Measurements from ENCODE around the gene PGLYRP4. TPM values are rescaled to one million over a fixed set of nuclear protein-coding genes. Genes with fewer than 3 reads are reported as not detected.
"Not testable (repeated sequence)": the region's sequence is repeated elsewhere in the genome, so short reads cannot be mapped to it uniquely, and the experiment has no call there.

The PGLYRP4 gene
- total RNA-seq, 2 experiments from 2014 or later = not detected

DNA sequence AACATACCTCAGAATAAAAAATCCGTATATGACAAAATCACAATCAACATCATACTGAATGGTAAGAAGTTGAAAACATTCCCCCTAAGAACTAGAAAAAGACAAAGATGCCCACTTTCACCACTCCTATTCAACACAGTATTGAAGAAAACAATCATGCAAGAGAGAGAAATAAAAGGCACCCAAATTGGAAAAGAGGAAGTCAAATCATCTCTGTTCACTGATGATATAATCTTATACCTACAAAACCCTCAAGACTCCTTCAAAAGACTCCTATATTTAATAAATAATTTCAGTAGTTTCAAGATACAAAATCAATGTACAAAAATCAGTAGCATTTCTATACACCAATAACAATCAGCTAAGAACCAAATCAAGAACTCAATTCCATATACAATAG, 14.7 kb downstream of the PGLYRP4 start:
- Mint-ChIP-seq H3K9me3 (peaks cover 4% of the 10 kb centered on the region), H3K36me3 (ENCODE audit: low read depth) (no peaks in the 10 kb centered on the region), H3K27me3 (peaks cover 4% of the 10 kb centered on the region), H3K4me1 (ENCODE audit: low read depth) (no peaks in the 10 kb centered on the region), H3K4me3 (no peak overlapping the region), H3K27ac (no peak overlapping the region)
- DNase-seq = no peak
- ATAC-seq = no peak
- intact Hi-C loops (cut with micrococcal nuclease) = no loop called here
- POLR2A ChIA-PET = no interaction called here
- TF ChIP-seq, protein P1, sequence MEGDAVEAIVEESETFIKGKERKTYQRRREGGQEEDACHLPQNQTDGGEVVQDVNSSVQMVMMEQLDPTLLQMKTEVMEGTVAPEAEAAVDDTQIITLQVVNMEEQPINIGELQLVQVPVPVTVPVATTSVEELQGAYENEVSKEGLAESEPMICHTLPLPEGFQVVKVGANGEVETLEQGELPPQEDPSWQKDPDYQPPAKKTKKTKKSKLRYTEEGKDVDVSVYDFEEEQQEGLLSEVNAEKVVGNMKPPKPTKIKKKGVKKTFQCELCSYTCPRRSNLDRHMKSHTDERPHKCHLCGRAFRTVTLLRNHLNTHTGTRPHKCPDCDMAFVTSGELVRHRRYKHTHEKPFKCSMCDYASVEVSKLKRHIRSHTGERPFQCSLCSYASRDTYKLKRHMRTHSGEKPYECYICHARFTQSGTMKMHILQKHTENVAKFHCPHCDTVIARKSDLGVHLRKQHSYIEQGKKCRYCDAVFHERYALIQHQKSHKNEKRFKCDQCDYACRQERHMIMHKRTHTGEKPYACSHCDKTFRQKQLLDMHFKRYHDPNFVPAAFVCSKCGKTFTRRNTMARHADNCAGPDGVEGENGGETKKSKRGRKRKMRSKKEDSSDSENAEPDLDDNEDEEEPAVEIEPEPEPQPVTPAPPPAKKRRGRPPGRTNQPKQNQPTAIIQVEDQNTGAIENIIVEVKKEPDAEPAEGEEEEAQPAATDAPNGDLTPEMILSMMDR (IDR thresholded peaks at IDR 0.05) = no peak
- CTCF ChIA-PET = no interaction called here

DNA sequence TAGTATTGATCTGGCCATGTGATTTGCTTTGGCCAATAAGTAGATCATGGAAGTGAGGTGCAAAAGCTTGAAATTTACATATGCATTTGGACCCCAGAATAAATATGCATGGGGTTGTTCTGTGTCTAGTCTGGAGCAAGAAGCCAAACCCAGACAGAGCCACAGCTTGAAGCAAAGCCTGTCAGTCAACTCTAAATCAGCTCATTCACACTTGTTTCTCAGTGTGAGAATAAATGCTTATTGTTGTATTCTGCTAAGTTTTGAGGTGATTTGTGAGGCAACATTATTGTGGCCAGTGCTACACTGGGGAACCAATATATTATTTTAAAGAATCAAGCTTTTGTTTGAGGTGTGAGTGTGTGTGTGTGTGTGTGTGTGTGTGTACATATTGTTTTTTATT, 23.7 kb downstream of the PGLYRP4 start:
- ChIA-PET POLR2A (no interaction called here), CTCF (interaction anchor here (1.2 kb wide), 1 partner anchor 28 kb away, joined by 4 read pairs; no protein-coding TSS in a partner anchor)
- H3K27ac Mint-ChIP-seq = no peak overlapping the region
- H3K36me3 Mint-ChIP-seq (ENCODE audit: low read depth) = no peaks in the 10 kb centered on the region
- H3K4me1 Mint-ChIP-seq (ENCODE audit: low read depth) = no peaks in the 10 kb centered on the region
- intact Hi-C loops (cut with micrococcal nuclease) = no loop called here
- TF ChIP-seq, protein P1 (IDR thresholded peaks at IDR 0.05) = no peak
- H3K4me3 Mint-ChIP-seq = no peak overlapping the region
- ATAC-seq (no peak), DNase-seq (no peak)
- H3K27me3 Mint-ChIP-seq = peaks cover 4% of the 10 kb centered on the region
- peaks cover 11% of the 10 kb centered on the region for H3K9me3 Mint-ChIP-seq

DNA sequence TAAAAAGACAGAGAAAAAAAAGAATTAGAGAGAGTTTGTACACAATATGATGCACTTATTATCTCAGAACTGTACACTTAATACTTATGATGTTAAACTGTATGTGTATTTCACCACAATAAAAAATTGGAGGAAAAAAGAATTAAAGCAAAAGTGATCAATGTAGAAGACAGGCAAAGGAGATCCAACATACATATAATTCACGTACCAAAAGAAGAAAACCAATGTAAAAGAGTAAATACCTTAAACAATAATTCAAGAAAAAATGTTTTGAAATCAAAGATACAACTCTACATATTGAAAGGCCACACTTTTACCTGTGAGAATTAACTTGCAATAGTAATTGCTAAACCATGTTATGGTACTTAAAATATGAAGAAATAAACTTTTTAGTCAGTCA, 26.1 kb downstream of the PGLYRP4 start:
- CTCF ChIA-PET = interaction anchor here (1.0 kb wide), 2 partner anchors 34 to 40 kb away, joined by 3 read pairs; no protein-coding TSS in a partner anchor
- Mint-ChIP-seq H3K9me3 (peaks cover 9% of the 10 kb centered on the region), H3K36me3 (ENCODE audit: low read depth) (no peaks in the 10 kb centered on the region), H3K4me3 (no peak overlapping the region), H3K27me3 (peaks cover 7% of the 10 kb centered on the region), H3K4me1 (ENCODE audit: low read depth) (no peaks in the 10 kb centered on the region), H3K27ac (no peak overlapping the region)
- DNase-seq (no peak), ATAC-seq (no peak)
- POLR2A ChIA-PET = no interaction called here
- TF ChIP-seq, protein P1 (IDR thresholded peaks at IDR 0.05) = no peak
- intact Hi-C loops (cut with micrococcal nuclease) = no loop called here

DNA sequence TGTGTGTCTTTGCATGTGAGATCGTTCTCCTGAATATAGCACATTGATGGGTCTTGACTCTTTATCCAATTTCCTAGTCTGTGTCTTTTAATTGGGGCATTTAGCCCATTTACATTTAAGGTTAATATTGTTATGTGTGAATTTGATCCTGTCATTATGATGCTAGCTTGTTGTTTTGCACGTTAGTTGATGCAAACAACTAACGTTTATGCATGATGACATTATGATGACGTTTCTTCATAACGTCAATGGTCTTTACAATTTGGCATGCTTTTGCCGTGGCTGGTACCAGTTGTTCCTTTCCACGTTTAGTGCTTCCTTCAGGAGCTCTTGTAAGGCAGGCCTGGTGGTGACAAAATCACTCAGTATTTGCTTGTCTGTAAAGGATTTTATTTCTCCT, 30.5 kb downstream of the PGLYRP4 start:
- H3K27me3 Mint-ChIP-seq = peaks cover 10% of the 10 kb centered on the region
- H3K4me1 Mint-ChIP-seq (ENCODE audit: low read depth); H3K9me3 Mint-ChIP-seq; ATAC-seq; POLR2A ChIA-PET; DNase-seq; H3K4me3 Mint-ChIP-seq; H3K36me3 Mint-ChIP-seq (ENCODE audit: low read depth); intact Hi-C loops (cut with micrococcal nuclease); H3K27ac Mint-ChIP-seq; CTCF ChIA-PET: not testable (repeated sequence)

DNA sequence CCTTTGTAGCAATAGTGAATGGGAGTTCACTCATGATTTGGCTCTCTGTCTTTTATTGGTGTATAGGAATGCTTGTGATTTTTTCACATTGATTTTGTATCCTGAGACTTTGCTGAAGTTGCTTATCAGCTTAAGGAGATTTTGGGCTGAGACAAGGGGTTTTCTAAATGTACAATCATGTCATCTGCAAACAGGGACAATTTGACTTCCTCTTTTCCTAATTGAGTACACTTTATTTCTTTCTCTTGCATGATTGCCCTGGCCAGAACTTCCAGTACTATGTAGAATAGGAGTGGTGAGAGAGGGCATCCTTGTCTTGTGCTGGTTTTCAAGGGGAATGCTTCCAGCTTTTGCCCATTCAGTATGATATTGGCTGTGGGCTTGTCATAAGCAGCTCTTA, 32.6 kb downstream of the PGLYRP4 start:
- DNase-seq; ATAC-seq; POLR2A ChIA-PET; H3K4me3 Mint-ChIP-seq; intact Hi-C loops (cut with micrococcal nuclease); H3K9me3 Mint-ChIP-seq; H3K4me1 Mint-ChIP-seq (ENCODE audit: low read depth); CTCF ChIA-PET; H3K27ac Mint-ChIP-seq; H3K36me3 Mint-ChIP-seq (ENCODE audit: low read depth): not testable (repeated sequence)
- peaks cover 10% of the 10 kb centered on the region for H3K27me3 Mint-ChIP-seq

DNA sequence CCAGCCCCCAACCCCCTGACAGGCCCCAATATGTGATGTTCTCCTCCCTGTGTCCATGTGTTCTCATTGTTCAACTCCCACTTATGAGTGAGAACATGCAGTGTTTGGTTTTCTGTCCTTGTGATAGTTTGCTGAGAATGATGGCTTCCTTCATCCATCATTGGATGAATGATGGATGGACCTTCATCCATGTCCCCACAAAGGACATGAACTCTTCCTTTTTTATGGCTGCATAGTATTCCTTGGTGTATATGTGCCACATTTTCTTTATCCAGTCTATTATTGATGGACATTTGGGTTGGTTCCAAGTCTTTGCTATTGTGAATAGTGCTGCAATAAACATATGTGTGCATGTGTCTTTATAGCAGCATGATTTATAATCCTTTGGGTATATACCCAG, 34.3 kb downstream of the PGLYRP4 start:
- DNase-seq; H3K9me3 Mint-ChIP-seq; H3K36me3 Mint-ChIP-seq (ENCODE audit: low read depth); H3K4me1 Mint-ChIP-seq (ENCODE audit: low read depth); H3K27me3 Mint-ChIP-seq; ATAC-seq; CTCF ChIA-PET; H3K27ac Mint-ChIP-seq; H3K4me3 Mint-ChIP-seq; POLR2A ChIA-PET; intact Hi-C loops (cut with micrococcal nuclease): not testable (repeated sequence)

DNA sequence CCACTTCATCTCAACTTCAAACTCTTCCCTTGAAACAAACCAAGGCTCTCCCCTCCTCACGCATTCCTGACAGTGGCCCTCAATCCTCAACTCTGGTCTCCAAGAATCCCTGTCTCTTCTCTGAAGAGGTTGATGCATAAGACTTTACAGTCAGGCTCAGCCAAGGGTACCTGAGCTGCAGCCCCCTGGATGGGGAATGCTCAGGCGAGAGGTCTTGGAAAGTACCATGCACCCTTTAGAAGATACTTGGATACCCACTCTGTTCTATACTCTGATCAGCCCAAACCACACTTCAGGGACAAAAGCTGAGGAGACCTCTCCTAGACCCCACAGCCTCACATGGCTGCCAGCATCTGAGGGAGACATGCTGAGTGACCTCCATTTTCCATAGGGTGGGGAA, 35.4 kb downstream of the PGLYRP4 start:
- intact Hi-C loops (cut with micrococcal nuclease) = no loop called here
- no peak overlapping the region for H3K27ac Mint-ChIP-seq
- H3K9me3 Mint-ChIP-seq = no peaks in the 10 kb centered on the region
- POLR2A ChIA-PET = no interaction called here
- TF ChIP-seq, protein P1 (IDR thresholded peaks at IDR 0.05) = no peak
- H3K36me3 Mint-ChIP-seq (ENCODE audit: low read depth) = no peaks in the 10 kb centered on the region
- no peak overlapping the region for H3K4me3 Mint-ChIP-seq
- H3K27me3 Mint-ChIP-seq = peaks cover 4% of the 10 kb centered on the region
- DNase-seq = no peak
- no peak for ATAC-seq
- CTCF ChIA-PET = interaction anchor here (0.9 kb wide), 1 partner anchor 152 kb away, joined by 3 read pairs; no protein-coding TSS in a partner anchor
- H3K4me1 Mint-ChIP-seq (ENCODE audit: low read depth) = no peaks in the 10 kb centered on the region

Measured in activated CD8-positive, alpha-beta T cell treated with anti-CD3 and anti-CD28 coated beads for 36 hours (primary cell).